CD4-positive, alpha-beta memory T cell (primary cell): ENCODE results near the gene DIS3L. TPM values are rescaled to one million over a fixed set of nuclear protein-coding genes. Genes with fewer than 3 reads are reported as not detected.
"Not testable (repeated sequence)": the region's sequence is repeated elsewhere in the genome, so short reads cannot be mapped to it uniquely, and the experiment has no call there.

ENCODE experiments used
- CTCF ChIA-PET: fragments of 350-600 bp; sonication (Branson Sonifier 250); formaldehyde crosslinking; loops from one replicate; lab custom pipeline; 2021; ENCODE audit warnings: inconsistent platforms; ENCODE audit not compliant: partially characterized antibody; lab: Charles Lee
- POLR2A ChIA-PET: fragments of 350-600 bp; sonication (Branson Sonifier 250); formaldehyde crosslinking; loops from one replicate; lab custom pipeline; 2021; ENCODE audit not compliant: partially characterized antibody; lab: Charles Lee
- DNase-seq, 5 donors: peaks; one replicate each; pipeline versions ENCODE4 v3.0.0 to v3.0.0-alpha.2; 2020 to 2022; ENCODE audit warnings: mixed read lengths in 1 of 5
- H3K27ac ChIP-seq: one replicate; pipeline ENCODE4 v1.7.0; 2013; ENCODE audit warnings: low read depth, low read length
- H3K27me3 ChIP-seq: 2 replicates; pipeline ENCODE4 v1.7.0; 2013; ENCODE audit warnings: mild to moderate bottlenecking, low read length, moderate library complexity; ENCODE audit not compliant: insufficient read depth
- H3K36me3 ChIP-seq: 2 replicates; pipeline ENCODE4 v1.7.0; 2013; ENCODE audit warnings: mild to moderate bottlenecking, low read length, moderate library complexity; ENCODE audit not compliant: insufficient read depth
- H3K4me1 ChIP-seq: 2 replicates; pipeline ENCODE4 v1.7.0; 2013; ENCODE audit warnings: mild to moderate bottlenecking, low read length, moderate library complexity; ENCODE audit not compliant: insufficient read depth
- H3K4me3 ChIP-seq, 2 donors: one replicate each; pipeline ENCODE4 v1.7.0; 2013; ENCODE audit warnings: low read length in 2 of 2, mild to moderate bottlenecking in 1 of 2
- H3K9me3 ChIP-seq, 2 donors: one replicate each; pipeline ENCODE4 v1.7.0; 2013; ENCODE audit warnings: low read length in 2 of 2, control low read depth in 1 of 2; ENCODE audit not compliant: control insufficient read depth in 1 of 2
- H3K27ac Mint-ChIP-seq, 7 donors: one replicate each; pipeline ENCODE4 v1.8.0; 2020 to 2021; ENCODE audit warnings: mixed read lengths in 7 of 7, mild to moderate bottlenecking in 6 of 7, inconsistent platforms in 3 of 7, moderate library complexity in 3 of 7
- H3K27me3 Mint-ChIP-seq, 2 donors: one replicate each; pipeline ENCODE4 v1.8.0; 2020 to 2021; ENCODE audit warnings: mixed read lengths in 2 of 2
- H3K36me3 Mint-ChIP-seq, 2 donors: one replicate each; pipeline ENCODE4 v1.8.0; 2020 to 2021; ENCODE audit warnings: mixed read lengths in 2 of 2, inconsistent platforms in 1 of 2, mild to moderate bottlenecking in 1 of 2
- H3K4me1 Mint-ChIP-seq, 4 donors: one replicate each; pipeline ENCODE4 v1.8.0; 2020 to 2021; ENCODE audit warnings: mixed read lengths in 4 of 4, mild to moderate bottlenecking in 1 of 4
- H3K4me3 Mint-ChIP-seq, 8 donors: one replicate each; pipeline ENCODE4 v1.8.0; 2020 to 2021; ENCODE audit warnings: mixed read lengths in 8 of 8, mild to moderate bottlenecking in 7 of 8, moderate library complexity in 6 of 8, inconsistent platforms in 3 of 8
- H3K9me3 Mint-ChIP-seq, 8 donors: one replicate each; pipeline ENCODE4 v1.8.0; 2020 to 2021; ENCODE audit warnings: mixed read lengths in 8 of 8, mild to moderate bottlenecking in 5 of 8, inconsistent platforms in 3 of 8, moderate library complexity in 1 of 8
- intact Hi-C: fragments of 100-400 bp; cut with micrococcal nuclease; formaldehyde crosslinking; loops from one replicate; pipeline ENCODE4 v1.15.1; 2023
- polyA plus RNA-seq, 2 donors: library from polyadenylated mRNA; unstranded; fragments of 300-500 nt; fragmentation: Illumina TruSeq; gene quantifications; one replicate each; pipeline ENCODE4 v1.2.3, GENCODE V29; 2021
- total RNA-seq, 2 experiments: library from RNA; stranded (reverse); gene quantifications; one replicate each; pipeline ENCODE4 v1.2.3, GENCODE V29; 2021

Gene DIS3L
- total and polyA plus RNA-seq, 4 experiments from 2014 or later: 32.4 to 40.3 (median 36.2) TPM

DNA sequence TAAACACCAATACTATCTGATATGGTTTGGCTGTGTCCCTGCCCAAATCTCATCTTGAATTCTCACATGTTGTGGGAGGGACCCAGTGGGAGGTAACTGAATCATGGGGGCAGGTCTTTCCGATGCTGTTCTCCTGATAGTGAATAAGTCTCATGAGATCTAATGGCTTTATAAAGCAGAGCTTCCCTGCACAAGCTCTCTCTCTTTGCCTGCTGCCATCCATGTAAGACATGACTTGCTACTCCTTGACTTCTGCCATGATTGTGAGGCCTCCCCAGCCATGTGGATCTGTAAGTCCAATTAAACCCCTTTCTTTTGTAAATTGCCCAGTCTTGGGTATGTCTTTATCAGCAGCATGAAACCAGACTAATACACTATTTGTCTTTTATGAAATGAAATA, 30.5 kb upstream of the DIS3L start:
- H3K36me3 Mint-ChIP-seq, H3K27ac Mint-ChIP-seq, H3K4me1 Mint-ChIP-seq, H3K4me3 Mint-ChIP-seq, H3K4me1 ChIP-seq, DNase-seq, H3K36me3 ChIP-seq, H3K4me3 ChIP-seq, H3K27ac ChIP-seq, intact Hi-C loops, H3K27me3 ChIP-seq, H3K9me3 ChIP-seq, POLR2A ChIA-PET: not testable (repeated sequence)
- Mint-ChIP-seq H3K27me3 (peaks cover 12 to 24% of the 10 kb centered on the region in 2 donors), H3K9me3 (peaks cover 3 to 13% (median 10%) of the 10 kb centered on the region in 8 donors)
- CTCF ChIA-PET: interaction anchor here (0.9 kb wide), 1 partner anchor 13 kb away, joined by 3 read pairs; no protein-coding TSS in a partner anchor

DNA sequence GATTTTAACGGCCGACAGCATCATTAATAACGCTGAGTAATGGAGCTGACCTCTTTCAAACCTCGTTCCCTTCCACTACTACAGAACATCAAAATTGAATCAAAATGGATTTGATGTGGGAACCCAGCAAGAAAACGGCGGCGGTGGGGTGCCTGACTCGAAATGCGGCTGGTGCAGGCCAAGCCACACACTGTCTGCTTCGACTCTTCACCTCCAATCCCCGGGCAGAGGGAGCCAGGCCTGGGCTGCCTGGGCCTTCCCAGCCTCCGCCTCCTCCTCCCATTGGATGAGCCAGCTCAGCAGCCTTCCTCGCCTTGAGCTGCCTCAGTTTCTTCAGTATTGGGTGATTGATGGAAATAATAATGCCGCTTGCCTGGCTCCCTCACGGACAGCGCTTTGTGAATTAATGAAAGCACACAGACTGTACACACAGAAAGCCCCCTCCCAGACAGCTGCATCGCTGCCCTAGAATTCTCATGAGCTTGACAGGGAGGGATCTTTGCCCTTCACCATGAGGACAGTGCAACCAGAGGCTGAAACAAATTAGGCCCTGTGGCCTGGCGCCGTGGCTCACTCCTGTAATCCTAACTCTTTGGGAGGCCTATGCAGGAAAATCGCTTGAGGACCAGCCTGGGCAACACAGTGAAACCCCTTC, 28.4 kb upstream of the DIS3L start:
- H3K4me1 Mint-ChIP-seq: no peaks in the 10 kb centered on the region

DNA sequence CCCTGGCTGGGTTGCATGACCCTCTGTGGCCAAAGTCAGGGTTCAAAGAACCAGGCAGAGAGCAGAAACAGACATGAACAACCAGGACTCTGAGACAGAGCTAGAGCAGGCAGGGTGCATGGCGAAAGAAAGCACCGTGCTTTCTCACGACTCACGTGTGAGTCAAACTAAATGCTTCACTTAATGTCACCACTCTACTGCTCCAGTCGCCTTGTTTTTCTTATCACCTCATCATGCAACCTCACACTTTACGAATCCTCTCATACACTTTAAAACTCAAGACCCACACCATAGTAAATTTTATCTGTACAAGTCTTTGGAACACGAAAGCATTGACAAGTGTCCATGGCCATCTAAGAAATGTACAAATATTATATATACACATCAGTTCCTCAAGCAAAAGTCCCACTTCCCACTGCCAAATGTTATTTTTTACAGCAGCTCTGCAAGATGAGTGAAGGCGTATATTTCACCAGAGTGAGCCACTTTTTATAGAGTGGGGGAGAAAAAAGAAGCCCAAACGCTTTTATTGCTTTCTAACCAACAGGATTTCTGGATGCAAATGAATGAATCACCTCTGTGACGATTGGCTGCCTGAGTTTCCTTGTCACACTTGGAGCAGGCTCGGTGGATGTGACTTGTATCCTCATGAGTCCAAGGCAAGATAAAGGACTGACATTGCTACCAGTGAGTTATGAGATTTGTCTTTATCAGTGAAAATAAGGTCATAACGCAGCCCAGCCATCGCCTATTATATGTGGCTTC, 23.9 kb upstream of the DIS3L start:
- Mint-ChIP-seq H3K27ac (no peak overlapping the region), H3K27me3 (peaks cover 6 to 16% of the 10 kb centered on the region in 2 donors), H3K4me1 (peaks cover 0 to 1% (median 0%) of the 10 kb centered on the region in 4 donors), H3K4me3 (peak overlapping the region in 1 of 8 donors; percentile 9), H3K36me3 (no peaks in the 10 kb centered on the region), H3K9me3 (no peaks in the 10 kb centered on the region)
- CTCF ChIA-PET: no interaction called here
- Histone ChIP-seq H3K36me3 (no peaks in the 10 kb centered on the region), H3K27ac (no peak overlapping the region), H3K4me3 (no peak overlapping the region), H3K4me1 (no peaks in the 10 kb centered on the region), H3K27me3 (no peaks in the 10 kb centered on the region), H3K9me3 (no peaks in the 10 kb centered on the region)
- POLR2A ChIA-PET: no interaction called here
- intact Hi-C loops: no loop called here
- no peak for DNase-seq

More for the DNA sequence above, 28.4 kb upstream of the DIS3L start:
- H3K27me3 ChIP-seq: no peaks in the 10 kb centered on the region
- intact Hi-C loops: no loop called here
- no peak overlapping the region for H3K27ac Mint-ChIP-seq
- no peaks in the 10 kb centered on the region for H3K9me3 ChIP-seq
- DNase-seq: no peak
- CTCF ChIA-PET: no interaction called here
- H3K9me3 Mint-ChIP-seq: peaks cover 3 to 13% (median 10%) of the 10 kb centered on the region in 8 donors
- H3K27ac ChIP-seq: no peak overlapping the region
- H3K4me3 ChIP-seq: no peak overlapping the region
- peaks cover 11 to 27% of the 10 kb centered on the region in 2 donors for H3K27me3 Mint-ChIP-seq
- H3K36me3 Mint-ChIP-seq: peaks cover 3 to 8% of the 10 kb centered on the region in 2 donors
- POLR2A ChIA-PET: no interaction called here
- no peaks in the 10 kb centered on the region for H3K4me1 ChIP-seq
- H3K36me3 ChIP-seq: no peaks in the 10 kb centered on the region
- no peak overlapping the region for H3K4me3 Mint-ChIP-seq

DNA sequence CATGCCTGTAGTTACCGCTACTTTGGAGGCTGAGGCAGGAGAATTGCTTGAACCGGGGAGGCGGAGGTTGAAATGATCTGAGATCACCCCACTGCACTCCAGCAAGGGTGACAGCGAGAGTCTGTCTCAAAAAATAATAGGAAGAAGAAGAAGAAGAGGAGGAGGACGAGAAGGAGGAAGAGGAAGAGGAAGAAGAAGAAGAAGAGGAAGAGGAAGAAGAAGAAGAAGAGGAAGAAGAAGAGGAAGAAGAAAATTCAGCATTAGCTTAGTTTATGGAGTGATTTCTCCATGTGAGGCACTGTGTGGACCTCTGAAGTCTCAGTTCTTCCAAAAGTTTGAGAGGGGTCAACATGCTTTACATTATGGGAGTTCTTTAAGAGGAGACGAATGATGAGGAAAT, 22.4 kb upstream of the DIS3L start:
- no peak overlapping the region for H3K4me3 ChIP-seq
- no peak for DNase-seq
- H3K9me3 Mint-ChIP-seq: no peaks in the 10 kb centered on the region
- peaks cover 0 to 1% (median 0%) of the 10 kb centered on the region in 4 donors for H3K4me1 Mint-ChIP-seq
- POLR2A ChIA-PET: no interaction called here
- H3K36me3 ChIP-seq: no peaks in the 10 kb centered on the region
- no peak overlapping the region for H3K27ac ChIP-seq
- H3K4me3 Mint-ChIP-seq: peak overlapping the region in 1 of 8 donors; percentile 26
- no peaks in the 10 kb centered on the region for H3K27me3 ChIP-seq
- H3K4me1 ChIP-seq: no peaks in the 10 kb centered on the region
- CTCF ChIA-PET: no interaction called here
- H3K9me3 ChIP-seq: no peaks in the 10 kb centered on the region
- intact Hi-C loops: no loop called here
- peak overlapping the region in 2 of 7 donors; percentile 38 to 67 for H3K27ac Mint-ChIP-seq
- no peaks in the 10 kb centered on the region for H3K36me3 Mint-ChIP-seq
- H3K27me3 Mint-ChIP-seq: peaks cover 2 to 16% of the 10 kb centered on the region in 2 donors

DNA sequence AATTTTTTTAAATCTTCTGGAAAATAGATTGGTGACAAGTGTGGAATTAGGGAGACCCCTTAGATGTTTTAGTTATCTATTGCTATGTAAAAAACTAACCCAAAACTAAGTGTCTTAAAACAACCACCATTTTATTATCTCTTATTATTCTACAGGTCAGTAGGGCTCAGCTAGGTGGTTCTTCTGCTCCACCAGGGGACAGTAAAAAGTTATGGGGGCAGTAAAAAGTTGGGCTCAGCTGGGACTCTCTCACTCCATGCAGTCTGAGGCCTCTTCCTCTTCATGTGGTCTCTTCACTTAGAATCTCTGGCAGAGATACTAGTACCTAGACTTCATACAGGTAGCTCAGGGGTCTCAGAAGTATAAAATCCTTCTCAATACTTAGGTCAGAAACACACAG, 18.0 kb upstream of the DIS3L start:
- H3K36me3 Mint-ChIP-seq: no peaks in the 10 kb centered on the region
- no peak overlapping the region for H3K4me3 ChIP-seq
- H3K9me3 ChIP-seq: no peaks in the 10 kb centered on the region
- H3K4me1 ChIP-seq: no peaks in the 10 kb centered on the region
- H3K27ac Mint-ChIP-seq: no peak overlapping the region
- POLR2A ChIA-PET: no interaction called here
- H3K9me3 Mint-ChIP-seq: no peaks in the 10 kb centered on the region
- CTCF ChIA-PET: no interaction called here
- no peak for DNase-seq
- intact Hi-C loops: no loop called here
- H3K27me3 ChIP-seq: no peaks in the 10 kb centered on the region
- no peak overlapping the region for H3K27ac ChIP-seq
- H3K27me3 Mint-ChIP-seq: peaks cover 6 to 7% of the 10 kb centered on the region in 2 donors
- H3K36me3 ChIP-seq: no peaks in the 10 kb centered on the region
- peaks cover 0 to 1% (median 0%) of the 10 kb centered on the region in 4 donors for H3K4me1 Mint-ChIP-seq
- no peak overlapping the region for H3K4me3 Mint-ChIP-seq

DNA sequence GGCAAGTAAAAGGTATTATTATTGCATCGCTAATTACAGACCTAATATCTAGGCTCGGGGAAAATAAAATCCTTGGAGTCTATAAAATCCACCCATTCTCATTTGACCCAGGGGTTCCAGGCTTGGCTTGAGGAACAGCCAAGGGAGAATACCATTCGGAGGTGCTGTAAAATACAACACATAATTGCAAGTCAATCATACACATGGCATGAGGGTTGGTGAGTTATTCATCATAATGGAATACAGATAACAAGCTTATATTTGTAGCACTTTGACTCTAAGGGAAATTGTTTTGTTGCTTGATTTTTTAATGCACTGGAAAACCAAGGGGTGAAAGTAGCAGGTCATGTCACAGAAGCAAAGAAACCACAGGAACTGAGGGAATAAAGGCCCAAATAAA, 16.8 kb upstream of the DIS3L start:
- Mint-ChIP-seq H3K4me1 (no peaks in the 10 kb centered on the region), H3K27me3 (peaks cover 5% of the 10 kb centered on the region in 2 donors), H3K9me3 (no peaks in the 10 kb centered on the region), H3K4me3 (no peak overlapping the region), H3K27ac (peak overlapping the region in 1 of 7 donors; percentile 57), H3K36me3 (no peaks in the 10 kb centered on the region)
- Histone ChIP-seq H3K4me1 (no peaks in the 10 kb centered on the region), H3K4me3 (no peak overlapping the region), H3K36me3 (no peaks in the 10 kb centered on the region), H3K27me3 (no peaks in the 10 kb centered on the region), H3K9me3 (no peaks in the 10 kb centered on the region), H3K27ac (no peak overlapping the region)
- CTCF ChIA-PET: interaction anchor here (1.9 kb wide), 1 partner anchor 10 kb away, joined by 6 read pairs; no protein-coding TSS in a partner anchor
- DNase-seq: no peak
- POLR2A ChIA-PET: no interaction called here
- intact Hi-C loops: no loop called here

DNA sequence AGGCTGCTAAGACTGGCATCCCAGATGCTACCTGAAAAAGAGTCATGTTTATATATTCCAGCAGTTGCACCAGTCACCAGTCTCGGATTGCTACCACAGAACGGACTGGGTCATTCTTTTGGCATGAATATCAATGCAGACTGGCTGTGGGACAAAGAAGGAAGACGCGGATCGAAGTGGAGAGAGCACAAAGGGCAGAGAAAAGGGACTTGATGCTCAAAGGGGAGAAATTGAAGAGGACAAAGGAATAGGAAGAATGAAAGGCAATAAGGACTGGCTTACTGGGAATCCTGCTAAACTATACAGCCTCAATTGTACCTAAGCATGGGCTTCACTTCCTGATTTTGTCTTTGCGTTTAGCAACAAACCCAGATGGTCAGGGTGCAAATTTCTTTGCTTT, 15.3 kb upstream of the DIS3L start:
- Histone ChIP-seq H3K27ac (no peak overlapping the region), H3K4me1 (no peaks in the 10 kb centered on the region), H3K9me3 (no peaks in the 10 kb centered on the region), H3K36me3 (no peaks in the 10 kb centered on the region), H3K4me3 (no peak overlapping the region), H3K27me3 (no peaks in the 10 kb centered on the region)
- POLR2A ChIA-PET: no interaction called here
- Mint-ChIP-seq H3K27me3 (peaks cover 3 to 5% of the 10 kb centered on the region in 2 donors), H3K36me3 (no peaks in the 10 kb centered on the region), H3K4me1 (no peaks in the 10 kb centered on the region), H3K4me3 (no peak overlapping the region), H3K27ac (no peak overlapping the region), H3K9me3 (no peaks in the 10 kb centered on the region)
- CTCF ChIA-PET: interaction anchor here (1.9 kb wide), 1 partner anchor 9 kb away, joined by 6 read pairs; no protein-coding TSS in a partner anchor
- no peak for DNase-seq
- intact Hi-C loops: no loop called here
